ENCODE data around the gene TUBB.

GRCh38 chr6:30679765-30680535 lies 40.2 kb upstream of the TUBB start:
- TF ChIP-seq, protein P1, sequence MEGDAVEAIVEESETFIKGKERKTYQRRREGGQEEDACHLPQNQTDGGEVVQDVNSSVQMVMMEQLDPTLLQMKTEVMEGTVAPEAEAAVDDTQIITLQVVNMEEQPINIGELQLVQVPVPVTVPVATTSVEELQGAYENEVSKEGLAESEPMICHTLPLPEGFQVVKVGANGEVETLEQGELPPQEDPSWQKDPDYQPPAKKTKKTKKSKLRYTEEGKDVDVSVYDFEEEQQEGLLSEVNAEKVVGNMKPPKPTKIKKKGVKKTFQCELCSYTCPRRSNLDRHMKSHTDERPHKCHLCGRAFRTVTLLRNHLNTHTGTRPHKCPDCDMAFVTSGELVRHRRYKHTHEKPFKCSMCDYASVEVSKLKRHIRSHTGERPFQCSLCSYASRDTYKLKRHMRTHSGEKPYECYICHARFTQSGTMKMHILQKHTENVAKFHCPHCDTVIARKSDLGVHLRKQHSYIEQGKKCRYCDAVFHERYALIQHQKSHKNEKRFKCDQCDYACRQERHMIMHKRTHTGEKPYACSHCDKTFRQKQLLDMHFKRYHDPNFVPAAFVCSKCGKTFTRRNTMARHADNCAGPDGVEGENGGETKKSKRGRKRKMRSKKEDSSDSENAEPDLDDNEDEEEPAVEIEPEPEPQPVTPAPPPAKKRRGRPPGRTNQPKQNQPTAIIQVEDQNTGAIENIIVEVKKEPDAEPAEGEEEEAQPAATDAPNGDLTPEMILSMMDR (IDR thresholded peaks at IDR 0.05; ENCODE audit: low read length): no peak
- TF ChIP-seq EZH2 (IDR thresholded peaks at IDR 0.05; ENCODE audit: borderline replicate concordance, low read length): no peak

Data from OCI-LY1 (cell line).